Stimulated activated CD8-positive, alpha-beta memory T cell treated with anti-CD3 and anti-CD28 coated beads, Interleukin-4, amount 100 ng/mL, for 1 hour (primary cell): ENCODE measurements around the gene CCDC136.

Experiments
- DNase-seq, 2 donors: peaks; one replicate each; pipeline ENCODE4 v3.0.0-alpha.2; 2020; ENCODE audit warnings: low read depth in 2 of 2, low spot score in 1 of 2

CCDC136 gene

DNA sequence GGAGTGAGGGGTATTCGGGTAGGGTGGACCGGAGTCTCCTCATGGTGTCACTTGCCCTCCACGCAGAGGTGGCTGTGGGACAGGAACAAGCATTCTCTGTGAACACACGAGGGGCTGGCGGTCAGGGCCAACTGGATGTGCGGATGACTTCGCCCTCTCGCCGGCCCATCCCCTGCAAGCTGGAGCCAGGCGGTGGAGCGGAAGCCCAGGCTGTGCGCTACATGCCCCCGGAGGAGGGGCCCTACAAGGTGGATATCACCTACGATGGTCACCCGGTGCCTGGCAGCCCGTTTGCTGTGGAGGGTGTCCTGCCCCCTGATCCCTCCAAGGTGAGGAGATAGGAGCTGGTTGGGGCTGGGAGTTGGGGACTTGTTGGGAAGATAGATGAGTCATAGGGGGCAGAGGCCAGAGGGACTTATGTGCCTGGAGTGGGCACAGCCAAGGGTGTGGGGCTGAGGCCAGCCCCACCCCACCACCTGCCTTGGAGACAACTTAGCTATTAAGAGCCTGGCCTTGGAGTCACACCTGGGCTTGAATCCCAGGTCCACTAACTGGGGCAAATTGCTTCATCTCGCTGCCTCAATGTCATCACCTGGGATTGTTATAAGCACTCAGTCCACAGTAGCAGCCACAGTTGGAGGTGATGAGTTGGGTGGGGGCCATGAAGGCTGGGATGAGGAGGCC lies 52.3 kb downstream of the CCDC136 start:
- DNase-seq: no peak

DNA sequence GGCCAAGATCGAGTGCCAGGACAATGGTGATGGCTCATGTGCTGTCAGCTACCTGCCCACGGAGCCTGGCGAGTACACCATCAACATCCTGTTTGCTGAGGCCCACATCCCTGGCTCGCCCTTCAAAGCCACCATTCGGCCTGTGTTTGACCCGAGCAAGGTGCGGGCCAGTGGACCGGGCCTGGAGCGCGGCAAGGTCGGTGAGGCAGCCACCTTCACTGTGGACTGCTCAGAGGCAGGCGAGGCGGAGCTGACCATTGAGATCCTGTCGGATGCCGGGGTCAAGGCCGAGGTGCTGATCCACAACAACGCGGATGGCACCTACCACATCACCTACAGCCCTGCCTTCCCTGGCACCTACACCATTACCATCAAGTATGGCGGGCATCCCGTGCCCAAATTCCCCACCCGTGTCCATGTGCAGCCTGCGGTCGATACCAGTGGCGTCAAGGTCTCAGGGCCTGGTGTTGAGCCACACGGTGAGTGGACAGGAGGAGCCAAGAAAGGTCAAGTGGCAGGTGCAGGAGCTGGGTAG lies 53.1 kb downstream of the CCDC136 start:
- DNase-seq: no peak

DNA sequence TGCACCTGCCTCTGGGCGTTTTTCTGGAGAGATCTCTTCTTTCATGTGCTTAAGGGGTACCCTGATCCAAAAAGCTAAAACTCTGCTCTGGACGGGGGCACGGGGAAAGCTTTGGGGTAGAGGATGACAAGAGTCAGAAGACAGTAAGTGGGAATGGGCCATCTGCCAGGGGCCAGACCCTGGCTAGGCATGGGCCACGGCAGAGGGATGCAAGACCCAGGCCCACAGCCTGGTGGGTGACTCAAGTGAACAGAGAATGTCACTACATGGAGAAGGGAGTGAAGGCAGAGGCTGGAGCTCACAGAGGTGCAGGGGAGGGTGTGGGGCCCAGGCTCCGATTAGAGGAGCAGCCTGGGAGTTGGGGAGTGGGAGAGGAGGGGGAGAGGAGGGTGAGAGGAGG lies 53.7 kb downstream of the CCDC136 start:
- DNase-seq: no peak

DNA sequence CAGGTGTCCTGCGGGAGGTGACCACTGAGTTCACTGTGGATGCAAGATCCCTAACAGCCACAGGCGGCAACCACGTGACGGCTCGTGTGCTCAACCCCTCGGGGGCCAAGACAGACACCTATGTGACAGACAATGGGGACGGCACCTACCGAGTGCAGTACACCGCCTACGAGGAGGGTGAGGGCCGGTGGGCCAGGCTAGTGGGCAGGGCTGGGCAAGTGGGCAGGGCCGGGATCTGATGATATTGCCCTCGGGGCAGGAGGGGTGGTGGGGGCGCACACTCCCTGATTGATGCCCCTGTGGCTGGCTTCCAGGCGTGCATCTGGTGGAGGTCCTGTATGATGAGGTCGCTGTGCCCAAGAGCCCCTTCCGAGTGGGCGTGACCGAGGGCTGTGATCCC lies 54.2 kb downstream of the CCDC136 start:
- no peak for DNase-seq

DNA sequence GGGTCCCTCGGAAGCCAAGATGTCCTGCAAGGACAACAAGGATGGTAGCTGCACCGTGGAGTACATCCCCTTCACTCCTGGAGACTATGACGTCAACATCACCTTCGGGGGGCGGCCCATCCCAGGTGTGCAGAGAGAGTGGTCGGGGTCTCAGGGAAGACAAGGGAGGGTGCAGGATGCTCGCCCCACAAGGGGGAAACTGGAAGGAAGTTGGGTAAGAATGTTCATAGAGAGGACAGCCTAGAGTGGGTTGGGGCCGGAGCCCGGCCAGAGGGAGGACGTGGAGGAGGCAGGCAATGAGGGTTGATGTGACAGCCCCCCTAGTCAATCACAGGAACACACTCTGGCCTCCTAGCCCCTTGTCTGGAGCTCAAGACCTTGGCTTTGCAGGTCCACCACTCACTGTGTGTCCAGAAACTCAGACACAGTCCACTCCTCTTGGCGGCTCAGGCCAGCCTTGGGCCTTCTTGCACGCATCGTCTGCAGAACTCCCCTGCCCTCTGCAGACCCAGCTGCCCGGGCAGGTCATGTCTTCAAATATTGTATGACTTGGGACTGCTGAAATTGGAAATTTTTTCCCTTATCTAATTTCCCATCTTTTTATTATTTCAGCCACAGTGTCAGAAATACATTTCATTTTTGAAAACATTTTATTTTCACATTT lies 55.1 kb downstream of the CCDC136 start:
- DNase-seq: no peak

DNA sequence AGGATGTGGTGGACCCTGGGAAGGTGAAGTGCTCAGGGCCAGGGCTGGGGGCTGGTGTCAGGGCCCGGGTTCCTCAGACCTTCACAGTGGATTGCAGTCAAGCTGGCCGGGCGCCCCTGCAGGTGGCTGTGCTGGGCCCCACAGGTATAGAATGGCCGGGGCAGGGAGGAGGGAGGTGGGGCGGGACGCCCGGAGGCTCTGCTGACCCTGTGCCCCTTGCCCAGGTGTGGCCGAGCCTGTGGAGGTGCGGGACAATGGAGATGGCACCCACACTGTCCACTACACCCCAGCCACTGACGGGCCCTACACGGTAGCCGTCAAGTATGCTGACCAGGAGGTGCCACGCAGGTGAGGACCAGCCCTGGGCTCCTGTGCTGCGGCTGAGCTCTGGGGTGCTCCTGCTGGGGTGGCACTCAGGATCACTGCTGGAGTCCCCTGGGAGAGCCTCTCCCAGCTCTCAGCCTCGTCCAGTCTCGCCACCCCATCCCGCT lies 56.0 kb downstream of the CCDC136 start:
- DNase-seq: no peak

DNA sequence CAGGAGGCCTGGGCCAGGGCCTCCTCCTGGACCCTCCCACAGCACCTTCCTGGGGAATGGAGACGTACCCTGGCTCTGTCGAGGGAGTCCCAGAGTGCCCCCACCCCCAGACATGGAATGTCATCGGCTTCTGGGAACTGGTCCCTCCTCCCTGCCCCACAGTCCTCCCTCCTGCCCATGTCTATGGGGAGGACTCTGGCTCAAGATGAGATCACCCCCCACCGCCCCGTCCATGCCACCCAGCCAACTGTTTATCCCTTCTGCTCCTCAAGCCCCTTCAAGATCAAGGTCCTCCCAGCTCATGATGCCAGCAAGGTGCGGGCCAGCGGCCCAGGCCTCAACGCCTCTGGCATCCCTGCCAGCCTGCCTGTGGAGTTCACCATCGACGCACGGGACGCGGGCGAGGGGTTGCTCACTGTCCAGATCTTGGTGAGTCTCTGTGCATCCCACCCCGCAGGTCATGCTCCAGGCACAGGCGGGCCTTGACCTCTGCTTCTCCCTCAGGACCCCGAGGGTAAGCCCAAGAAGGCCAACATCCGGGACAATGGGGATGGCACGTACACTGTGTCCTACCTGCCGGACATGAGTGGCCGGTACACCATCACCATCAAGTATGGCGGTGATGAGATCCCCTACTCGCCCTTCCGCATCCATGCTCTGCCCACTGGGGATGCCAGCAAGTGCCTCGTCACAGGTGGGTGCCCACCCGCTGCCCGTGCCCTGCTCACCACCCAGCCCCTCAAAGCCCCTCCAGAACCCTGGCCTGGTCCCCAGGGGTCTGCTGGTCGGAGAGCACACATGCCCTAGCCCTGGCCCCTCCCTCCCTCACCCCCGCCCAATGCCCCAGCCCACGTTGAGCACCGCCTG lies 56.8 kb downstream of the CCDC136 start:
- DNase-seq: no peak

DNA sequence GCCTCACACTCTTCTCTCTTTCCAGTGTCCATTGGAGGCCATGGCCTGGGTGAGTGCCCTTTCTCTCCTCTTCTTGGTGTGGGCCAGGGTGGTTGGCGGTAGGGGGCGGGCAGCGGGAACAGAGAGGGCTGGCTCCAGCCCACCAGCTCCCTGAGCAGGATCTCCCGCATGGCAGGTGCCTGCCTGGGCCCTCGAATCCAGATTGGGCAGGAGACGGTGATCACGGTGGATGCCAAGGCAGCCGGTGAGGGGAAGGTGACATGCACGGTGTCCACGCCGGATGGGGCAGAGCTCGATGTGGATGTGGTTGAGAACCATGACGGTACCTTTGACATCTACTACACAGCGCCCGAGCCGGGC lies 57.4 kb downstream of the CCDC136 start:
- DNase-seq: no peak

DNA sequence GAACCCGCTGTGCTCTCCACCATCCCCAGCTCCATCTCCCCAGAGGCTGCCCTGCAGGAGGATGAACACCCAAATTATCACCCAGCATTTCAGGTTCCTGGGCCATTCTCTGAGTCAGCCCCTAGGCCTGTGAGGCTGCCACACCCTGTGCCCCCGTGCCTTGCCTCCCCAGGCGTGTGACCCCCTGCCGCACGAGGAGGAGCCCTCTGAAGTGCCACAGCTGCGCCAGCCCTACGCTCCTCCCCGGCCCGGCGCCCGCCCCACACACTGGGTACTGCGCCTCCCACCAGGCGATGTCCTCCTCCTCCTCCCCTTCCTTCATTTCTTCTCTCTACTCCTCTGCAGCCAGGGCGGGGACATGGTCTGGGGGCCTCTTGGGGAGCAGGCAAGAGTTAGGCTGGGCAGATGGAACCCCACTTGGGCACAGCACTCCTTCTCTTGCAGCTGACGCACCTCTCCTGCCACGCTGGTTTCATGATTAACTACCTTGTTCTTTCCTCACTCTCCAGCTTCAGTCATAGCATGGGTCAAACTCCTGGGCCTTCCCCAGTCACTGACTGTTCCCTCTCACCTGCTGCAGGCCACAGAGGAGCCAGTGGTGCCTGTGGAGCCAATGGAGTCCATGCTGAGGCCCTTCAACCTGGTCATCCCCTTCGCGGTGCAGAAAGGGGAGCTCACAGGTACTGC lies 58.2 kb downstream of the CCDC136 start:
- DNase-seq: no peak

DNA sequence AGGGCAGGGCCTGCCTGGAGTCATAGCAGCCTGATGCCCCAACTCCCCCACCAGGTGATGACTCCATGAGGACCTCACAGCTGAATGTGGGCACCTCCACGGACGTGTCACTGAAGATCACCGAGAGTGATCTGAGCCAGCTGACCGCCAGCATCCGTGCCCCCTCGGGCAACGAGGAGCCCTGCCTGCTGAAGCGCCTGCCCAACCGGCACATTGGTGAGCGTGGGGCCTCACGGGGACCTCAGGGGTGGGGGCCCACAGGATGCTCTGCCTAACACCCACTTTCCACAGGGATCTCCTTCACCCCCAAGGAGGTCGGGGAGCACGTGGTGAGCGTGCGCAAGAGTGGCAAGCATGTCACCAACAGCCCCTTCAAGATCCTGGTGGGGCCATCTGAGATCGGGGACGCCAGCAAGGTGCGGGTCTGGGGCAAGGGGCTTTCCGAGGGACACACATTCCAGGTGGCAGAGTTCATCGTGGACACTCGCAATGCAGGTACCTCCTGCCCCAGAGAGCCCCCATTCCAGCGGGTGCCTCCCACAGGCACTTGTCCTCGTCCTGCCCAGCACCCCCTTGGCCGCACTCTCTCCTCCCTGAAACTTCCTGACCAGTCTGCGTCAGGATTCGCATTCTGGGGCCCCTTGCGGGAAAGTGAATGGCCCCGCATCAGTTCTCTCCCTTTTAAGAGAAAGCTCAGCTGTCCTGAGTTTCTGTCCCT lies 60.9 kb downstream of the CCDC136 start:
- no peak for DNase-seq

DNA sequence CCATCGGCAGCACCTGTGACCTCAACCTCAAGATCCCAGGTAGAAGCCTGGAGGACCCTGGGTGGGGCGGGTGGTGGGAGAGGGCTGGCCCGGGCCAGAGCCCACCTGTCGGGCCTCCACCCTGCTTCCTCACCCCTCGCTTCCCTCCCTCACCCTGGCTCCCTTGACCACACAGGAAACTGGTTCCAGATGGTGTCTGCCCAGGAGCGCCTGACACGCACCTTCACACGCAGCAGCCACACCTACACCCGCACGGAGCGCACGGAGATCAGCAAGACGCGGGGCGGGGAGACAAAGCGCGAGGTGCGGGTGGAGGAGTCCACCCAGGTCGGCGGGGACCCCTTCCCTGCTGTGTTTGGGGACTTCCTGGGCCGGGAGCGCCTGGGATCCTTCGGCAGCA lies 62.0 kb downstream of the CCDC136 start:
- DNase-seq: no peak

DNA sequence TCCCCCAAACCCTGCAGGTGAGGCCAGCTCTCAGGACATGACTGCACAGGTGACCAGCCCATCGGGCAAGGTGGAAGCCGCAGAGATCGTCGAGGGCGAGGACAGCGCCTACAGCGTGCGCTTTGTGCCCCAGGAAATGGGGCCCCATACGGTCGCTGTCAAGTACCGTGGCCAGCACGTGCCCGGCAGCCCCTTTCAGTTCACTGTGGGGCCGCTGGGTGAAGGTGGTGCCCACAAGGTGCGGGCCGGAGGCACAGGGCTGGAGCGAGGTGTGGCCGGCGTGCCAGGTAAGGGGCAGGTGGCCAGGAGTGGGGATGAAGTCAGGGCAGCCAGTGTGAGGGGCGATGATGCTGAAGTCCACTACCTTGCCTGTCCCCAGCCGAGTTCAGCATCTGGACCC lies 62.6 kb downstream of the CCDC136 start:
- no peak for DNase-seq

DNA sequence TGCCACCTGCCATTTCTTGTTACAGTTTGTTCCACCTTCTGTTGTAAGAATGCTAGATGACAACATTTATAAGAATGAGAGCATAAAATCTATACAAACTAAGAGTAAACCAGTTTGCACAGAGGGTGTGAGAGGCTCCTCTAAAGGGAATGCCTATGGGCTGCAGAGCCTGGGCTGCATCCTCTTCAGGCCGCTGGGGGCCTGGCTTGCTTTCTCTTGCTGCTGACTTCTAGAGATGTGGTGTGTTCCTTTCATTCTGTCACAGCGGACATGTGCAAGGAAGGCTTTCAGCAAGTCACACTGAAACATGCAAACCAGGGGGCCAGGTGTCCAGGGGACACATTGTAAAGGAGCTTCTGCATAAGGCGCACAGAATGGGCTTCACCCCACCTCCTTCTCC lies 63.8 kb downstream of the CCDC136 start:
- no peak for DNase-seq

DNA sequence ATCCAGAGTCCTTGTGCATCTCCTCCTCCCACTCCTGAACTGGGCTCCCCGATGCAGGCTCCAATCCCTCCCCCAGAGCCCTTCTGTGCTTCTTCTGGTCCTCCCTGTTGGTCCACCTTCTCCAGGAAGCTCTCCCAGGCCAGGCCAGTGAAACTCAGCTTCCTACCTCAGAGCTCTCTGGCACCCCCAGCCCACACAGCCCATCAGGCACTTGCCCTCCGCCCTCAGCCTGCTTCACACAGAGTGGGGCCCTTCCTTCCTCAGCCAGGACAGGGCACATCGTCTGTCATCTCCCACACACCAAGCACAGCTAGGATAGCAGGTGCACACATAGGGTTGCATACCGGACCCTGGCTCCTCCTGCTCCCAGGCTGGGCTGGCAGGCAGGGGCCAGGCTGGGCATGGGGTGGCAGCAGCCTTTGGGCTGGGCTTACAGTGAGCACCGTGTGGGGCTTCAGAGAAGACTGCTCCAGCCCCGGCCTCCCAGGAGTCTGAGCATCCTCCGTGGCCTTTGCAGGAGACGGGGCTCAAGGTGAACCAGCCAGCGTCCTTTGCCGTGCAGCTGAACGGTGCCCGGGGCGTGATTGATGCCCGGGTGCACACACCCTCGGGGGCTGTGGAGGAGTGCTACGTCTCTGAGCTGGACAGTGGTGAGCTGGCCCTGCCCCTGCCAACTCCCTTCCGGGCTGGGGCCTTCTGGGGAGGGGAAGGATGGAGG lies 64.4 kb downstream of the CCDC136 start:
- DNase-seq: no peak

DNA sequence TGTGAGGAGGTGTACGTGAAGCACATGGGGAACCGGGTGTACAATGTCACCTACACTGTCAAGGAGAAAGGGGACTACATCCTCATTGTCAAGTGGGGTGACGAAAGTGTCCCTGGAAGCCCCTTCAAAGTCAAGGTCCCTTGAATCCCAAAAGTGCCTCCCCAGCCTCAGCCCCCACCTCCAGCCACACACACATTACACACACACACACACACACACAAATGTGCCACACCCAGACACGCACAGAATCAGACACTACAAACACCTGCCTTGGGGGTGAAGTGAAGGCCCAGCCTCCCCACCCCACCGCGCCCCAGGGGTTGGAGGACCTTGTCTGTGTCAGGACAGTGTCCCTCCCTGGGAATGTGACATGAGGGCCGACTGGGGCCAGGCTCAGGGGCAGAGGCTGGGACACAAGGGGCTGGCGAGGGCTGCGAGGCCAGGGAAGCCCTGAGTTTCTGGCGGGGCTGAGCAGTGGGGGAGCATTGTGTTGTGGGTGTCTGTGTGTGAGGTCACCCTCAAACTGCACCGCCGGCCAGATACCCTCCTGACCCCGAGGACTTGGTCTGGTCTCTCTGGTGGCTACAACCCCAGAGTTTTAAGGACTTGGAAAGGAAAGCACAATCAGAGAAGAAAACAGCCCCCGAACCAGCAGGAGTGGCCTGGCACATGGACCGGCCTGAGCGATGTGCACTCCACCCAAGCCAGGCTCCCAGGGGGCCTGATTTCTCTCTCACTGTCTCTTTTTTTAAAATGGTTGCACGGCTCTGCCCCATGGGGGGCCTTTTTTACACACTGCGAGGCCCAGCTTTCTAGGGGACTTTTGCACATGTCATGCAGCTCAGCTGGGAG lies 66.8 kb downstream of the CCDC136 start:
- no peak for DNase-seq

DNA sequence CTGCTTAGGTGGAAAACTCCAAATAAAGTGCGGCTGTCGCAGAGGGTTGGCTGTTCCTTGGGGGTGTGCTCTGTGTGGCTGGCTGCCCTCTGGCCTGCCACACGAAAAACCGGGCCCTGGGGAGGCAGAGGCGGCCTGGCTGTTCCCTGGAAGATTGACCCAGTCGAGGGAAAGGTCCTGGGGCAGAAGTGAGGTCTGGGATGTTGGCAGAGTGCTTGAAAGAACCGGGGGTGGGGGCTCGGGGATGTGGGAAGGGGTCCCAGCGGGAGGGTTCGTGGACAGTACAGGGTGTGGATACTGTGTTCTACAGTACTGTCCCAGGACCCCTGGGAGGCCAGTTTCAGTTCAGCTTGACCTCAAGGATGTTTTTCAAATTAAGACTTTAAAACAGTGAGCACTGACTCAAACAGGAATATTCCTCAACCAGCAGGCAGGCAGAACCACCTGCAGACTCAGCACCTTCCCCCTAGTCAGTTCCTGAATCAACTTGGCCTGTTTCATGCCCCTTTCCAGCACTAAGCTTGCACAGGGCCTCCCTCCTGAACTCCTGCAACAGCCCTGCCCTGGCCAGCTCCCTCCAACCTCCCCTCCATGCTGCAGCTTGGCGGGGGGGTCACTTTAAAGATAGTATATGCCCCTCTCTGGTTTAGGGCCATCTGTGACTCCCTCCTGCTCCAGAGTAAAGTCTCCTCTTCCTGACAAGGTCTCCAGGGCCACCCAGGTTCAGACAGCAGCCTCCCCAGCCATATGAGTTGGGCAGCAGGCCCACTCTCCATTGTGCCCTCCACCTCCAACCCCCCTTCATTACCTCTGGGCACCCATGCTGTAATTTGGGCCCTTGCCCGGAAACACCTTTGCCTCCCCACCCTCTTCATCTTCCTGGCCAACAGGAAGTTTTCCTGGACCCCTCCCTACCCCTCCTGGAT lies 67.7 kb downstream of the CCDC136 start:
- DNase-seq: no peak

DNA sequence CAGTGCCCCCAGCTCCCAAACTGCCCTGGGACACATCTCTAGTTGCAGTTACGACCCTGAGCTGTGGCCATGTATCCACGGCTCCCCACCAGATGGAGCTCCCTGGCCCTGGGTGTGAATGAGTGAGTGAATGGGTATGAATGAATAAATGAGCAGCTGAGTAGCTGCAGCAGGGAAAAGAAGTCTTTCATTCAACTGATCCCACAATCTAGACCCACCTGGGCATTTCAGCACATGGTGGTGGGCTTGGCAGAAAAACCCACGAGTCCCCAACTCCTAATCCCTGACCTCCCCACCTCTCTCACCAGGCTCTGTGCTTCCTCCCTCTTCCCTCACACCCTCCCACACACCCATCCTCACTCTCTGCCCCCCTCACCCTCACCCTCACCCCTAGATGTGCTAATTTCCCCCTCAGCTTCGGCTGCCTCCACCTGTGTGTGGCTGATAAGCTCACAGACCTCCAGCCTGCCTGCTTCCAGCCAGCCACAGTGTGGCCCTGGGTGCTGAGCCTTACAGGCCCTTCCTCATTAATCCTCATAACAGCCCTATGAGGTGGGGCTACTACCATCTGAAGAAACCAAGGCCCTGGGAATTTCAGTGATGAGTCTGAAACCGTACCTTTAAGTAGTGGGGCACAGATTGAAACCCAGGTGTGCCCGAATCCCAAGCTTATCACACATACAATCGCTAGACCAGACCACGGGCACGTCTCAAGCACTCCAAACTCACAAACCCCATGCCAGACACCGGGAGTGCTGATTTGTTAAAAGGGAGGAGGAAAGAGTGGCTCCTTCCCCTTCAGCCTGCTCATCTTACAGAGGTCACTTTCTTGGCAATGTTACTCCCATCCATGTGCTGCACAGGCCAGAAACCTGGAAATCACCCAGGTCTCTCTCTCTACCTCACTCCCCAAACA lies 68.6 kb downstream of the CCDC136 start:
- DNase-seq: no peak
